NCI-H2227 treated with DMSO at 0.1 percent for 48 hours (cell line): Measurements from ENCODE around the gene BECN2.

Source experiments
- DNase-seq: peaks from one replicate; lab custom pipeline; 2025; lab: John Stamatoyannopoulos, UW

BECN2 gene, protein sequence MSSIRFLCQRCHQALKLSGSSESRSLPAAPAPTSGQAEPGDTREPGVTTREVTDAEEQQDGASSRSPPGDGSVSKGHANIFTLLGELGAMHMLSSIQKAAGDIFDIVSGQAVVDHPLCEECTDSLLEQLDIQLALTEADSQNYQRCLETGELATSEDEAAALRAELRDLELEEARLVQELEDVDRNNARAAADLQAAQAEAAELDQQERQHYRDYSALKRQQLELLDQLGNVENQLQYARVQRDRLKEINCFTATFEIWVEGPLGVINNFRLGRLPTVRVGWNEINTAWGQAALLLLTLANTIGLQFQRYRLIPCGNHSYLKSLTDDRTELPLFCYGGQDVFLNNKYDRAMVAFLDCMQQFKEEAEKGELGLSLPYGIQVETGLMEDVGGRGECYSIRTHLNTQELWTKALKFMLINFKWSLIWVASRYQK

DNA sequence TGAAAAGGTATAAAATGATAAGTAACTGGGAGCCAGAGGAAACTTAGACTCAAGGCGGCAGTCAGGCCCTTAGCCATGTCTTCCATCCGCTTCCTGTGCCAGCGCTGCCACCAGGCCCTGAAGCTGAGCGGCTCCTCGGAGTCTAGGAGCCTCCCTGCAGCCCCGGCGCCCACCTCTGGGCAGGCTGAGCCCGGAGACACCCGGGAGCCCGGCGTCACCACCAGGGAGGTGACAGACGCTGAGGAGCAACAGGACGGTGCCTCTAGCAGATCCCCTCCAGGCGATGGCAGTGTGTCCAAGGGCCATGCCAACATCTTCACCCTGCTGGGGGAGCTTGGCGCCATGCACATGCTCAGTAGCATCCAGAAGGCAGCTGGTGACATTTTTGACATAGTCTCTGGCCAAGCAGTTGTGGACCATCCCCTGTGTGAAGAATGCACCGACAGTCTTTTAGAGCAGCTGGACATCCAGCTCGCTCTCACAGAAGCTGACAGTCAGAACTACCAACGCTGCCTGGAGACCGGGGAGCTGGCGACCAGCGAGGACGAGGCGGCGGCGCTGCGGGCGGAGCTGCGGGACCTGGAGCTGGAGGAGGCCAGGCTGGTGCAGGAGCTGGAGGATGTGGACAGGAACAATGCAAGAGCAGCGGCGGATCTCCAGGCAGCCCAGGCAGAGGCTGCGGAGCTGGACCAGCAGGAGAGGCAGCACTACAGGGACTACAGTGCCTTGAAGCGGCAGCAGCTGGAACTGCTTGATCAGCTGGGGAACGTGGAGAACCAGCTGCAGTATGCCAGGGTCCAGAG lies at the start of gene BECN2:
TSS of gene BECN2 (plus strand) at position 76 of the 803 bp plus-strand sequence. CDS start at position 76, 0 bp downstream.
- DNase-seq, result no peak

DNA sequence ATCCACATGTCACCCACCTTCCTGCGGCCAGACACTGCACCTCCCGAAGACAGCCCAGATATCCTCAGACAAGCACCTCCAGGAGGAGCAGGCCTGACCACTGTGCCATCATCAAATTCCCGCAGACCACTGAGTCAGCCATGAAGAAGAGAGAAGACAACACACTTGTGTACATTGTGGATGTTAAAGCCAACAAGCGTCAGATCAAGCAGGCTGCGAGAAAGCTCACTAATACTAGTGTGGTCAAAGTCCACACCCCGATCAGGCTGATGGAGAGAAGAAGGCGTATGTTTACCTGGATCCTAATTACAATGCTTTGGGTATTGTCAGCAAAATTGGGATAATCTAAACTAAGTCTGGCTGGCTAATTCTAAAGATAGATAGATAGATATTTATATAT lies 41.4 kb upstream of the BECN2 start:
- DNase-seq, result no peak

DNA sequence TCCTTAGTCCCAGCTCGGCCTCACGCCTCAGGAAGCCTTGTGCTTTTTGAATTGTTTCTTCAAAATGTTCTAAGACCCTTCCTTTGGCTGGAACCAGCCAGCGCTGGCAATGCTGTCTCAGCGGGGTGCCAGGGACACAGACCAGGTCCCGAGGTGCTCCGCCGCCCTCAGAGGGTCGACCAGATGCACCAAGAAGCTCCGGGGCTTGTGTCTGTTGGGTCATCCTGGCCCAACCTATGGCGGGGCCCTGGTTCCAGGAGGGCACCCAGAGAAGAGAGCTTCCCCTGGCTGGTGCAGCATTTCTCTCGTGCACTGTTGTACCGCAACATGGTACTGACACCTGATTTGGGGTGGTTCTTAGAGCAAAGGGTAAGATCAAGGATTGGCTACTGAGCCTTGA lies 40.1 kb upstream of the BECN2 start:
- no peak for DNase-seq

DNA sequence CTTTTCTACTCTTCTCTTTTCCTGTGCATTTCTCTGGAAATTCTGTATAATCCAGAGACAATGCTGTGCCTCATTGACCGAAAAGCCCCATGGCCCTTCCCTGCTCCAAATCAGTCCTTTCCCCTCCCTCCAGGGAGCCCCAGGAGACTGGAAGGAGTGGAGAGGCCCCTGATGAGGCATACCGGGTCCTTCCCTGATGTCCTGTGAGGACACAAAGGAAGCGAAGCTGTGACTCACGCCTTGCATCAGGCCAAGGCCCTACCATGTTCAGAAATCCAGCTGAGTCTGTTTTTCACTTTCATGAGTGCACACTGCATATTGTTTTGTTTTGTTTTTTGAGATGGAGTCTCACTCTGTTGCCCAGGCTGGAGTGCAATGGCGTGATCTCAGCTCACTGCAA lies 38.7 kb upstream of the BECN2 start:
- no peak for DNase-seq

DNA sequence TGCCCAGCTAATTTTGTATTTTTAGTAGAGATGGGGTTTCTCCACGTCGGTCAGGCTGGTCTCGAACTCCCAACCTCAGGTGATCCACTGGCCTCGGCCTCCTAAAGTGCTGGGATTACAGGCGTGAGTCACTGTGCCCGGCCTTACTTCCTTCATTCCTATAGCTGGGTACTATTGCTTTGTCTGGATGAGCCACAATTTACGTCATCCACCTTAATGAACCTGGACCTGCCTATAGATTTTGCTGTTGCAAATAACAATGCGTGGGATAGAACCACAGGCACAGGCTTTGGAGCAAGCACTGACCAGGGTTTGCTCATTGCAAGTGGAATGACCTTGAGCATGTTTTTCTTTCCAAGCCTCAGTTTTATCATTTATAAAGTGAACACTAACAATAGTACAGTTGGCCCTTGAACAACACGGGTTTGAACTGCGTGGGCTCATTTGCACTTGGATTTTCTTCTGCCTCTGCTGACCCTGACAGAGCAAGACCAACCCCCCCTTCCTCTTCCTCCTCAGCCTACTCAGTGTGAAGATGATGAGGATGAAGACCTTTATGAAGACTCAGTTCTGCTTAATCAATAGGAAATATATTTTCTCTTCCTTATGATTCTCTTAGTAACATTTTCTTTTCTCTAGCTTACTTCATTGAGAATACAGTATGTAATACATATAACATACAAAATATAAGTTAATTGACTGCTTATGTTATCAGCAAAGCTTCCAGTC lies 33.3 kb upstream of the BECN2 start:
- DNase-seq, result no peak

DNA sequence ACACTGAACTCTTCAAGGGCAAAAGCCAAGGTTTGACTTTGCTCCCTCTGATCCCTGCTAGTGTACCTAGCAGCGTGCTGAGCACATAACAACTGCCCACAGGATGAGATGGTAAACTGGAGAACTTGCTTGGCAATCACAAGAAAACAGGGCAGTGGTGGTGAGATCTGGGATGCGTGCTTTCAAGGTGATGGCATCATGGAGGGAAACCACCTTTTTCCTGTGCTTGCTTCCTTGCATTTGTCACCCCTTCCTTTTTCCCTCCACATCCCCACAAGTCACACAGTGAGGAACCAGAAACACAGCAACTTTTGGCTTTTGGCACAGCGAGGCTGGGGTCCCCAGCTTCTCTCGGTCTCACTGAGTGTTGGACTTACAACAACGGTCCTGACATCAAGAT lies 31.4 kb upstream of the BECN2 start:
- no peak for DNase-seq

DNA sequence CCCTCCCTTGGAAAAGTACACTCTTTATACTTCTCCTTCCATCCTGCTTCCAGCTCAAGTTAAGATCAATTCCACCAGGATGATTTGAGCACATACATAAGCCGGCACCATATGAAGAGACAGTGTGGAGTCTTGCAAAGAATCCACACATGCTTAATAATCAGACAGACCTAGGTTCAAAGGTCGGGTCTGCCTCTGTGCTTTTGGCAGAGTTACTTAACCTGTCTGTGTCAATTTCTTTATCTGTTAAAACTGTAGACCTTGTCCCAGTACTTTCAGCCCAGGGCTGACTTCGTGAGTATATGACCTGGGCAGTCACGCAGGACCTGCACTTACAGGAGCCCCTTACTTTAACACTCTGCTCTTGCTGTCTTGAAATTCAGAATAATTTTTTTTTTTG lies 30.2 kb upstream of the BECN2 start:
- DNase-seq, result no peak

DNA sequence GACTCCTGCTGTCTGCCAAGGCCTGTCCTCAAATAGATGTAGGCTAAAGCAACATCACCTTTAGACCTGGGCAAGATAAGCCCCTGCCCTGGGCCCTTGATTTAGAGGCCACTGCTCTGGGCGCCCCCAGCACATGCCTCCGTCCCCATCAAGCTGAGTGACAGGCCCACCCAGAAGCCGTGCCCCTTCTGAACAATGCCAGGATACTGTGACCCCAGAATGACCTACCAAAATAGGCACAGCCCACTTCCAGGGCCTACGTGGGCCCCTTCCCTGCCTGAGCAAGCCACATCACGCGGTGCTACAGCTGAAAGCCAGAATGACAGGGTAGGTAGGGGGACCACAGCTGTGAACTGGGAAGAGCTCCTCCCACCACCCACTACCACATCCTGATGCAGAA lies 24.7 kb upstream of the BECN2 start:
- no peak for DNase-seq

DNA sequence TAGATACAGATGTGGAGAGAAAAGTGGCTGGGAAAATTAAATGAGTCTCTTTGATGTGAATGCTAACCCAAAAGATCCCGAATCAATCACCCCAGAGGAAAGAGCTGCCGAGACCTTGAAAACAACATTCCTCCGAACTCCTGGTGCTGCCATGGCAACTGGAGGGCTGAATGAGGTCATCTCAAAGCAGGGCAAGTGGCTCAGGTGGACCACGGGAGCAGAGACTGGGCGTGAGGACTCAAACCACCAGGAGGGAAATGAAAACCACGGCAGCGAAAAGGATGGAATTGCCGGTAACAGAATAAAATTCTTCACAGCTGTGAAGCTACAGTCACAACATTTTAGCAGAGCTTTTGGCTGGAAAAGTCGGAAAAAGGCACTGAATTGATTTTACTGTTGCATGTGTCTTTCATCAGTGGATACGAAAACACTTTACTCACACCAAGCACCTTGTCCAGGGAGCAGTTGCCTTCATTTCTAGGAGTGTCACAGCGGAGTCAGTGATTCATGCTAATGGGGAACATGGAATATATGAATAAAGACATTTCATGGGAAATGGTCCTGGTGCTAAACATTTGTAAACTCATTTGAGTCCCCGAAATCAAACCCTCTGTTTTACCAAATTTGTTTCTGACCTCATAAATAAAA lies 23.2 kb upstream of the BECN2 start:
- peak; percentile 59 for DNase-seq

DNA sequence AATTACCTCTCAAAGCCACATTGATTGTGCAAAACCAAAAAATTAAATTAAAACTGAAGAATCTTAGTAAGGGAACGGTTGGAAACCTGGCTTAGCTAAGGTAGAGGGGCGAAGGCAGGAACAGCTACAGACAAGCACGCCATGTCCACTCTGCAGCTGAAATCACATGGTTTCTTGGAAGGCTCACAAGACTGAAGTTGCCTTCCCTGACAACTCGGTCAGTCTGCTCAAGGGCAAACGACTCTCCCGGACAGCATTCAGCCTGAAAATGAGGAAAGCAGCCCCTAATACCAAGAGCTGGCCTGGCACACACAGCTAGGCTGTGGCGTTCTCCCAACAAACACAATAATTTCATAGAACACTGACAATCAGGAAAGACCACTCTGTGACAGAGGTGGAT lies 22.7 kb upstream of the BECN2 start:
- DNase-seq, result no peak

DNA sequence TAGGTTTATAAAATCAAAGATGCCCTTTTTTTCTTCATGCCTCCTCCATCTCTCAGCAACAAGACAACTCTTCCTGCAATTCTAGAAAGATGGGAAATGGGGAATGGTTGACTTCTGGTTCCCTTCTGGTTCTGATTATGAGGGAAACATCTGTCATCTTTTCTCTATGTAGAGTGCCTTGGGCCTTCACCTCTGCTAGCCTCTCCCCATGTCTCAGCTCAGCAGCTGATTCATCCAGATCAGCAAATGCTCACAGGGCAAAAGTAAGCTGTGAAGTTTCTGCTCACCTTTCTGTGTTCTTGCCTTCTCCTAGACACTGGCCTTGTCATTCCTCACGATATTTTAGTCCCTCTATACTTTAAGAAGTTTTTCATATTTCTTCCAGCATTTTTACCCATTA lies 17.8 kb upstream of the BECN2 start:
- no peak for DNase-seq

DNA sequence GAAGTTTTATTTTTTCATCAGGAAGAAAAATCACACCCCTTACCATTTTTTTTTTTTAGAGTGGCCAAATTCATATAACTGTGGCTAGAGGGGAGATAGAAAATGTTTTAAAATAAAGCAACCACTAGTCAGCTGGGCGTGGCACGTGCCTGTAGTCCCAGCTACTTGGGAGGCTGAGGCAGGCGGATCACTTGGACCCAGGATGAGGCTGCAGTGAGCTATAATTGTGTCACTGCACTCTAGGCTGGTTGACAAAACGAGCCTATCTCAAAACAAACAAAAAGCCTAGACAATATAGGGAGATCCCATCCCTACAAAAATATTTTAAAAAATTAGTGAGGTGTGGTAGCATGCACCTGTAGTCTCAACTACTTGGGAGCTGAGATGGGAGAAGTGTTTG lies 14.8 kb upstream of the BECN2 start:
- no peak for DNase-seq

DNA sequence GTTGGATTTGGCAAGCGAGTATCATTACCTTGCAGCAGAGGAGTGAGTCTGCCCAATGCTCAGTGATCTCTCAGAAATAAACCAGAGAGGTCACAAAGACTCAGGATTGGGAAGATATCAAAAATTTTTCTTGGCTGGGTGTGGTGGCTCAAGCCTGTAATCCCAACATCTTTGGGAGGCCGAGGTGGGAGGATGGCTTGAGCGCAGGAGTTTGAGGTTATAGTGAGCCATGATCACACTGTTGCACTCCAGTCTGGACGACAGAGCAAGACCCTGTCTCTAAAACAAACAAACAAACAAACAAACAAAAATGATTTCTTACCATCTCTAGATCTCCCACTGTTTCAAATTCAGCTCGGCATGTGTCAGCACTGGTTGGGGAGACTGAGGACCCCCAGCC lies 13.3 kb upstream of the BECN2 start:
- DNase-seq, result no peak

DNA sequence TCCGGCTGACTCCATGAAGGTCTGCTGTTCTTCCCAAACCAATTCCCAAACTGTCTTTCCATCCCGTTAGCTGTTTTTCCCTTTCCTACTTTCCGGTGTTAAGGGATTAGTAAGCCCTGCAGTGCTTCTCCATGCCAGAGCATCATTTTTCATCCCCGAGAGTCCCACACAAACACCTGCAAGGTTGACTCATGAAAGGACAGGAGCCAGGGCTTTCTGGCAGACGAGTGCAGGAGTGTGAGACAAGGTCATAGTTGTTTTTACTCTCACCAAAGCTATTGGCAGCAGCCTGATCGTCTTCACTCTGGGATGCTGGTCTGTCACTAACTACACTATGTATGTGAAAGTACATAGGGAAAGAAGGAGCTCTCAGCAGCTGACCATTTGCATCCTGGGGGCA lies 10.2 kb upstream of the BECN2 start:
- no peak for DNase-seq

DNA sequence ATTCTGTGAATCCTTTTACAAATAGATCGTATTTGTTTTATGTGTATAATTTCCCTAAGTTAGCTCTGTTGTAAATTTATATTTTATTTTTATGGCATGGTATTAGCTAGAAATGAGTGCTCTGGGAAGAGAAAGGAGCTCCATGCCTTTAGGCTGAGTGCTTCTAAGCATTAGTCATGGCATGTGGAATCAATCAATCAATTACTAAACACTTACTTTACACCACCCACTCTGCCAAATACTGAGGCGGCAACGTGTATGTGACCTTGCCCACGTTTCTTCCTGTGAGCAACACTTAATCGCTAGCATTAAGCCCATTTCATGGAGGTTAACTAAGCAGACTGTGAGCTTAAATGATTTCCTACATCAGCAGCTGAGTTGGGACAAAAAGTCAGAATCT lies 7.2 kb upstream of the BECN2 start:
- DNase-seq, result no peak

DNA sequence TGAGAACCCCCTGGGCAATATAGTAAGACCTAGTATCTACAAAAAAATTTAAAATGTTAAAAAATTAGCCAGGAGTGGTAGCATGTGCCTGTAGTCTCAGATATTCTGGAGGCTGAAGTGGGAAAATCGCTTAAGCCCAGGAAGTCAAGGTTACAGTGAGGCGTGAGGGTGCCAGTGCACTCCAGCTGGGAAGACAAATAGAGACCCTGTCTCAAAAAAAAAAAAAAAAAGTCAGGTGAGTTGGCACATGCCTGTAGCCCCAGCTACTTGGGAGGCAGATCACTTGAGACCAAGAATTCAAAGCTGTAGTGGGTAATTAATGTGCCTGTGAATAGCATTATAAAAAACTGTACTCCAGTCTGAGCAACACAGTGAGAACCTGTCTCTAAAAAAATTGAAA lies 4.6 kb downstream of the BECN2 start:
- DNase-seq, result no peak

DNA sequence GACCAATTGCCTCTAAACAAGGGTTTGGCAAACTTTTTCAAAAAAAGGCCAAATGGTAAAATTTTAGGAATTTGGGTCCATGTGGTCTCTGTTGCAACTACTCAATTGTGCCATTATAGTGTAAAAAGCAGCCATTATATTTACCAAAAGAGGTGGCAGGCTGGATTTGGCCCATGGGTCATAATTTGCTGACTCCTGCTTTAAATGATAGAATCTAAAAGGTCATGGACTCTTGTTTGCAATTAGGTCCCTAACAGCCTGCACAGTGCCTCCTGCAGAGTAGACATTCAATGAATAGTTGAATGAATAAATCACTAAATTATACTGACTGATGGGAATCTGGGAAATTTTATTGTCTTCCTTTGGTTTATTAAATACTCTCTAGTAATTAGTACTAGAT lies 6.2 kb downstream of the BECN2 start:
- no peak for DNase-seq

DNA sequence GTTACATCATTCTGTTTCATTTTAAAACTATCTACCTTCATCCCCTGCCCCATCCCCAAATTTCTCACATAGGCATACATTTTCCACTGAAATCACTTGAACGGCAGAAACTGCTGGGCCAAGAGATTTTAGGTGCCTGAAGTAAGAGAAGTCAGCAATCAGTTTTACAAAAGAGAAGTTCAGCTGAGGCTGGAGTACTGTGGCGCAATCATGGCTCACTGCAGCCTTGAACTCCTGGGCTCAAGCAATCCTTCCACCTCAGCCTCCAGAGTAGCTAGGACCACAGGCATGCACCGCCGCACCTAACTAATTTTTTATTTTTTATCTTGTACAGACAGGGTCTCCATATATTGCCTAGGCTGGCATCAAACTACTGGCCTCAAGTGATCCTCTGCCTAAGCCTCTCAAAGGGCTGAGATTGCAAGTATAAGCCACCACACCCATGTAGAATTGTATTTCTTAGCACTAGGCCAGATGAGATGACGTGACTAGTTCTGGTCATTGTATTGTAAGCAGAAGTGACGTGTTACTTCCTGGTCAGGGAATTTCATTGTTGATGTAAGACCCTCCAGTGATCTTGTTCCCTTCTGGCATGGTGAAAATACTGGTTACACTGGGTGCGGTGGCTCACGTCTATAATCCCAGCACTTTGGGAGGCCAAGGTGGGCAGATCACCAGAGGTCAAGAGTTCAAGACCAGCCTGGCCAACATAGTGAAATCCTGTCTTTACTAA lies 7.1 kb downstream of the BECN2 start:
- DNase-seq, result no peak

DNA sequence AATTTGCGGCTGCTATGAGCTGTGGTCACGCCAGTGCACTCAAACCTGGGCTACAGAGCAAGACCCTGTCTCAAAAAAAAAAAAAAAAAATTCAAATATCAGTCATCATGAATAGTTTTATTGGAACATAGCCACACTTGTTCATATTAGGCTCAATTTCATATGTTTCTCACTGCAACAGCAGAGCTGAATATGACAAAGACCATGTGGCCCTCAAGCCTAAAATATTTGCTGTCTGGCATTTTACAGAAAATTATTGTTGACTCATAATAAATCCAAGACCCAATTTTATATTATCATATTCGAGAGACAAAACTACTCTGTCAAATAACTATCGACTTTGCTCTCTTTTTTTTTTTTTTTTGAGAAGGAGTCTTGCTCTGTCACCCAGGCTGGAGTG lies 11.0 kb downstream of the BECN2 start:
- DNase-seq, result no peak

DNA sequence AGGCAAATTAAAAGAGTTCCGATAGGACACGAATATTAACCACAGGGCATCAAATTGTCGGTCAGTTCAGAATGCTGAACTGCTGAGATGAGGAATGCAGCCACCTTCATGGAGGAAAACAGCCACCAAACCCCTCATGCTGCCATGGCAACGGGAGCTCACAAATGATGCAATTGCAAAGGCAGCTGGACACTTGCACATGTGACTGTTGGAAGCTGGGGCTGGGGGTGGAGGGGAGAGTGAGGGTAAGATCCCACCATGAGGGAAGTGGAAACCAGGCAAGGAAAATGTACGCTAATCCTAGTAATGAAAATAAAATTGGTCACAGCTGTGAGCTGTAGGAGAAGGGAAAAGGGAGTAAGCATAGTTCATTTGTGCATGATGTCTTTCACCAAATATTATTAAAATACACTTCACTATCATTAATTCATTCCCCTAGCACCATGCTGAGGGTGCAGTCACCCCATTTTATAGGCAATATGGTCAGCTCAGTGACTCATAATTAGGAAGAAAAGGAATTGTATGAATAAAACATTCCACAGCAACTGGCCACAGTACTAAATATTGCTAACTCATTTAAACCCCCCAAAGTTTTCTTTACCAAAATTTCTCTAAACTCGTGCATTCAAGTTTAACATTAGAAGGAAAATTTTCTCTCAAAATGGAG lies 15.3 kb downstream of the BECN2 start:
- DNase-seq, result peak; percentile 57

DNA sequence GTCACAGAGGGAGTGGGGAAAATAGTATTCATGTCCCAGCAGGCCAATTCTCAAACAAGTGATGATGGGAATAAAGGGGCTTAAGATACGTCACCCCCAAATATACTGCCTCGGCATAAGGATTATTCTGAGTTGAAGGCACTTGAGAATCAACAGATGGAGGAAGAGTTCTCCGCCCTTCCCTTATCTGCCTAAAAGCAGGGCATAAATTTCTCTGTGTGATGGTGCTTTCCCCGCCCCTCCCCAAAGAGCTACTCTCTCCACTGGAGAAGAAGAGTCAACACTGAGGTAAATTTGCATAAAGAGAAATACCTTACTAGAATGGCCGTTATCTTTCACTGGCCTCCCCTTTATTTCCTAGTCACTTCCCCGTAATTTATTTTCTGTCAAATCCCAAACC lies 18.7 kb downstream of the BECN2 start:
- DNase-seq, result no peak
